Measurements from ENCODE around the gene NTPCR.

The NTPCR gene

DNA sequence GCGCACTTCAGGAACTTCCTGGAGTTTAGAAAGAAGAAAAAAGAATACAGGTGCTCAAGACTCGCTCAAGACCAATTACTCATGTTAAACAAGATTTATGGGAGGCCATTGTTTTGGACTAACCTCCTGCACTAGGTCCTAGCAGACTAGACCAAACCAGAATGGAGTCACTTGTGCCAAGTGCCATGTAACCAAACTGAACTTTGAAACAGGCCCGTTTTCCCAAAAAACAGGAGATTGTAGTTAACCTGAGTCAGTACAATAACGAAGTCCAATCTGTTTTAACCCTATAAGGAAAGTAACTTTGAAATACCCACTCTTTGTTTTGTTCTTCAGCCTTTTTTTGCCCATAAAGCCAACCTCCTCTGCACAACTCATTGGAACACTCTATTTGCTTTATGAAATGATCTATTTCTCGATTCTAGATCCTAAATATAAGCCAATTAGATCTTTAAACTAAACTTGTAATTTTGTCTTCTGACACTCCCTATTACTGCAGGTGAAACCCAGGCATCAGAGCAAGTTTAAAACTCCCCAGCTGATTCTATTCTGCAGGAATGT is 695 bp upstream of the NTPCR start:
- H3K4me3 ChIP-seq (ENCODE audit: low read length): peak overlapping the region; percentile 86
- TF ChIP-seq, protein P1, sequence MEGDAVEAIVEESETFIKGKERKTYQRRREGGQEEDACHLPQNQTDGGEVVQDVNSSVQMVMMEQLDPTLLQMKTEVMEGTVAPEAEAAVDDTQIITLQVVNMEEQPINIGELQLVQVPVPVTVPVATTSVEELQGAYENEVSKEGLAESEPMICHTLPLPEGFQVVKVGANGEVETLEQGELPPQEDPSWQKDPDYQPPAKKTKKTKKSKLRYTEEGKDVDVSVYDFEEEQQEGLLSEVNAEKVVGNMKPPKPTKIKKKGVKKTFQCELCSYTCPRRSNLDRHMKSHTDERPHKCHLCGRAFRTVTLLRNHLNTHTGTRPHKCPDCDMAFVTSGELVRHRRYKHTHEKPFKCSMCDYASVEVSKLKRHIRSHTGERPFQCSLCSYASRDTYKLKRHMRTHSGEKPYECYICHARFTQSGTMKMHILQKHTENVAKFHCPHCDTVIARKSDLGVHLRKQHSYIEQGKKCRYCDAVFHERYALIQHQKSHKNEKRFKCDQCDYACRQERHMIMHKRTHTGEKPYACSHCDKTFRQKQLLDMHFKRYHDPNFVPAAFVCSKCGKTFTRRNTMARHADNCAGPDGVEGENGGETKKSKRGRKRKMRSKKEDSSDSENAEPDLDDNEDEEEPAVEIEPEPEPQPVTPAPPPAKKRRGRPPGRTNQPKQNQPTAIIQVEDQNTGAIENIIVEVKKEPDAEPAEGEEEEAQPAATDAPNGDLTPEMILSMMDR (IDR thresholded peaks at IDR 0.05; ENCODE audit: insufficient read depth, low read depth, low read length, missing control alignments): no peak
- no peak for DNase-seq (ENCODE audit: low read depth)

DNA sequence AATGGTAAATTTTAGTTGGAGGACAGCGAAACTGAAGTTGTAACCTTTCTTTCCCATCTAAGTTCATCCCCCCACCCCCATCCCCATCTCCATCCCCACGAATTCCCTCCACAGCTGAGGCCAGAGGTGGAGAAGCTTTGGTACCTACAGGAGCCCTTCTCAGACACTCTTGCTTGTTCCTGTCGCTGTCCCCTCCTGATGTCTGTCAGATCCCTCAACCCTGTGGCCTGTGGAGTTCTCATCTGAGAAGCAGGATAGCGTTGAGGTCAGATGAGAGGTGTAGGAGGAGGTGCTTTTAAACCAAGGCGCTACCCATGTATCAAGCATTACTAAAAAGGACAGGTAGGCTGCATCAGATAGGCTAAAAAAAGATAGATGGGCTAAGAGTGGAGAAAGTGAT is 769 bp downstream of the NTPCR start:
- TF ChIP-seq, protein P1 (IDR thresholded peaks at IDR 0.05; ENCODE audit: insufficient read depth, low read depth, low read length, missing control alignments): no peak
- peak; percentile 29 for DNase-seq (ENCODE audit: low read depth)
- peak overlapping the region; percentile 86 for H3K4me3 ChIP-seq (ENCODE audit: low read length)

DNA sequence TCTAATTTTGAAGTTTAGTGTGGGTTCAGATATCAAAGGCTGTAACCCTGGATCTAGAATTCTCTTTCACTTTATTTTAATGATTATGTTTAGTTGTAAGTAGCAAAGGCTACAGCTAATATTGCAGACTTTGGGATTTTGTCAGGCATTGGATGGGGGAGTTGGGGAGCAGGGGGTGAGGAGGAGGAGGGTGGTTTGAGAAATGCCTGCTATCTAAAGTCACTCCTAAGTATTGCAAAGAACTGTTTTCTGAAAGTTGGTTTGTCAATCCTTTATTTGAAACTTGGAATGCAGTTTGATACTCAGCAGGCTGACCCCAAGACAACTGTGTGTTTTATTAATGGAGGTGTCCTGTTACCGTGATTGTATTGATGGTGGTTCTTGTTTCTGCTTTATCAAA is 1.2 kb downstream of the NTPCR start:
- no peak for DNase-seq (ENCODE audit: low read depth)
- TF ChIP-seq, protein P1 (IDR thresholded peaks at IDR 0.05; ENCODE audit: insufficient read depth, low read depth, low read length, missing control alignments): no peak
- H3K4me3 ChIP-seq (ENCODE audit: low read length): peak overlapping the region; percentile 86

DNA sequence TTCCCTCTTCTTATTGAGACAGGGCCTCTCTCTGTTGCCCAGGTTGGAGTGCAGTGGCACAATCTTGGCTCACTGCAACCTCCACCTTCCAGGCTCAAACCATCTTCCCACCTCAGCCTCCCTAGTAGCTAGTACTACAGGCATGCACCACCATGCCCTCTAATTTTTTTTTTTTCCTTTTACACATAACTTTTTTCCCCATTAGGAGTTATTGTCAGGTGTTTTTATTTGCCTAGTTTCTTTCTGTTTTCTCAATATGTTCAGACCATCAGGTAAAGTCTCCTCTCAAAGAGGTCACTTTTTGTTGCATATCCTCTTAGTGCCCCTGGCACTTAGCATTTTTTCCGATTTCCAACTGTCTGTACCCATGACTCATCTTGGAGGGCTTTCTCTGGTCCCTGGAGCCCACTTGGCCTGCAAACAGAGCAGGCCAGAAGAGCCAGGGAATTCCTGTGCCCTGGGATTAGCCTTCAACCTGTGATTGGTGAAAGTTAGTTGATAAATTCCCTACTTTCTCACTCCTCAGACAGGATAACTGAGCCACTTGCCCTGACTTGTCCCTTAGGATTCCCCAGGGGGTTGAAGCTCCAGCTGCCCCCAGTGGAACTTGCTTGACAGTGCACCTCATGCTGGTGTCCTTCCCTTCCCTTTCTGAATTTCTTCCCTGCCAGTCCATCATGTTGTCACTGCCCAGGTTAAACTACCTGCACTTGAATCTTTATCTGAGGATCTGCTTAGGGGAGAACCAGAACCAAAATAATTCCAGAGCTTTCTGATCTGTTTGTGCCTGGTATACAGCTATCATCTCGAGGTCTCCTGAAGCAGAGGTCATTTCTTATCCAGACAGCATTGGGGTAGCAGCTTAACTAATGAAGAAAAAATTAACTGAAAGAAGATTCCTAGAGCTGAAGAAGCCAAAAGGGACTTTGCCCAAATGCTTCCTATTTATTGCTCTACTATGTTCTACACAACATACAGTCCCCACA is 2.4 kb downstream of the NTPCR start:
- DNase-seq (ENCODE audit: low read depth): peak; percentile 90
- no peak overlapping the region for H3K4me3 ChIP-seq (ENCODE audit: low read length)

DNA sequence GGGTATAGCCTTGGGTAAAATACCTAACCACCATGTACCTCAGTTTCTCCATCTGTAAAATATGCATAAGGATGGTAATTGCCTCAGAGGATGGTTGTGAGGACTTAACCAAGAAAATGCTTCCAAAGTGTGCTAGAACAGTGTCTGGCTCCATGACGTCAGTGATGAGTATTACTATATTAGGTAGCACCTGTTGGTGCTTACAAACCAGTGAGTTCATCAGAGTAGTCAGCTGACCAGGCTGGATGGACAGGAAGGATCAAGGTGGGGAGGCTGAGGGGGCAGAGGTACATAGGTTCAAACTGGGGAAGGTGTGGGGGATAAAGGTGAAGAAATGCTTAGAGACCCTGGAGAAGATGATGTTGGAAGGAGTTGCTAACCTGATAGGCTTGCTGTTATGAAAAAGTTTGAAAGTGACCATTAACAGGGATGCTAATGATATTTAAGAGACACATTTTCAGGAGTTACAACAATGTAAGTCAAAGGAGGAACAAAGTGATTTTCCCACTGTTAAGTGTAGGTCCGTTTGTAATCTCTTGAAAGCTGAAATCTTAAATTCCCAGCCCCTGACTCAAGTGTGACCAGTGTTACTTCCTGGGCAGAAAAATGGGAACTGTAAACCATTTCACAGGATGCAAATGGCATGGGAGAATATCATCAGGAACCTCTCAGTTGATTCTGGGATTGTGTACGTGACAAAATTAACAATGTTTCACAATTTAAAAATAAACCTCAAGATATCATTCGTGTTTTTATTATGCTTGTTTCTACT is 4.4 kb downstream of the NTPCR start:
- DNase-seq (ENCODE audit: low read depth): no peak
- TF ChIP-seq, protein P1 (IDR thresholded peaks at IDR 0.05; ENCODE audit: insufficient read depth, low read depth, low read length, missing control alignments): no peak
- H3K4me3 ChIP-seq (ENCODE audit: low read length): no peak overlapping the region

More for the DNA sequence above, 2.4 kb downstream of the NTPCR start:
- TF ChIP-seq, protein P1 (IDR thresholded peaks at IDR 0.05; ENCODE audit: insufficient read depth, low read depth, low read length, missing control alignments): peak; percentile 92

DNA sequence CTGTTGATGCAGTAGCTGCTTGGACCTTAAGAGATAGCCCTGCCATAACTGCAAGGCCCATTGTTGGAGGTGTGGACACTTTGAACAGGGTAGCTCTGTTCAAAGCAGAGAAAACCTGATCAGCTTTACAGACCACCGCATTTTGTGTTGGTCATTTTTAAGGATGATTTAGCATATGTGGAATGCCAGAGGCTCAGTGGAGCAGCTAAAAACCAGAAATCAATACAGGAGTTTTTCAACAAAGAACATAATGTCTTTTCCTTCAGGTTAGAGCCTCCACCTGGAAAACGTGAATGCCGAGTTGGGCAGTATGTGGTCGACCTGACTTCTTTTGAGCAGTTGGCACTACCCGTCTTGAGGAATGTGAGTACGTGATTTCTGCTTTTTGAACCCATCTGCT is 5.7 kb downstream of the NTPCR start:
- DNase-seq (ENCODE audit: low read depth): no peak
- H3K4me3 ChIP-seq (ENCODE audit: low read length): no peak overlapping the region
- TF ChIP-seq, protein P1 (IDR thresholded peaks at IDR 0.05; ENCODE audit: insufficient read depth, low read depth, low read length, missing control alignments): no peak

All from epithelial cell of esophagus (primary cell).